Measurements from ENCODE around the gene MOB2.
"Not testable (repeated sequence)": the region's sequence is repeated elsewhere in the genome, so short reads cannot be mapped to it uniquely, and the experiment has no call there.

The MOB2 gene

DNA sequence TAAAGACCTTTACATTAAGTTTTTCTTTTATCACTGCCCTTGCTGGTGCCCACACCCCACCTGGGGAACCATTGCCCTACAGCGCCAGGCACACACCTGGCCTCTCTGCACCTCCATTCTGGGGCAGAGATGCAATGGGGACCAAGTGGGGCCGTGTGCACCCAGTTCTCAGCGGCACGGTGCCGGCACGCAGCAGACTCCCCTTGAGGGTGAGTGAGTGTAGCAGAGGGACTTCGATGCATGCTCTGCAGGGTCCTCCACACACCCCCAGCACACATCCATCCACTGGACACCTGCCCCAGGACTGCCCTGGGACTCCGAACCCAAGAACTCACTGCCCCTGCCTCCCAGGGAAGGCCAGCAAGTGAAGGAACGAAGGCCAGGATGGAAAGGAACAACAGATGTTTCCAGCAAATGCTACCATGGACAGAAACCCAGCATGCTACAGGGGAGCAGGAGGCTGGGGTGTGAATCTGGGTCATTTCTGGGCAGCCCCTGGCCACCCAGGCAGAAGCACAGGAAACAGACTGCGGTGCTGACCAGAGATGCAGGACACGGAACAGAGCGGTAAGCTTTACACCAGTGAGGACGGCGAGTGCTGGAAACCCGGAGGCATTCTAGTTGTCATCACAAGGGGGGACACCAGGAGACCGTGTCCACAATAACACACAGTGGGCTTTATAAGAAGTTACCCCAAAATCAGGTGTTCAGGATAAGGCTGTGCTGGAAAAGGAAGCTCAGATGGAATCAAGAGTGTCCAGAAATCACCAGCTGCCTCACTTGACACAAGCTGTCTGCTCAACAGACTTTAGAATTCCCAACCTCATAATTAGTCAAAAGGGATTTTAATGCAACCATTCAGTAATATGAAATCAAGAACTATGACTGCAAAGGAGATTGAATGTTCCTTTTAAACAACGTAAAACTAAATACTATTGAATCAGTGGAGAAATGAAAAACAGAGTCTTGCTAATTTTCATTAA is 32.7 kb upstream of the MOB2 start:
- FAIRE-seq: no peak

DNA sequence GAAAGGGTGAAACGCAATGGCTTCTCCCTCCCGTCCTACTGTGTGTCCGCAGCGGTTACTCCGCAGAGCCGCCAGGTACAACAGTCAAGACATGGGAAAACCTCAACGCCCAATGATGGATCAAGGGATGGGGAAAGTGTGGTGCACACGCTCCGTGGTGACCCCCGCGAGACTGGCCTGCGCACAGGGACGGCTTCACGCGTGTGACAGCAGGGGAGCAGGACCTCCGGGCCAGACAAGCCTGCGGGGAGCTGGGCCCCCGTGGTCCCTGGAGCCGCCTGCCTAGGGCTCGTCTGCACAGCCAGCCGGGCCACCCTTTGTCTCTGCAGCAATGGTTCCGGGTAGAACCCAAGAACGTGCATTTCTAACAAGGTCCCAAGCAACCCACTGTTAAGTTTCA is 31.7 kb upstream of the MOB2 start:
- DNase-seq (ENCODE audit: insufficient read length, low spot score) (no peak), FAIRE-seq (no peak)

More for the DNA sequence above, 32.7 kb upstream of the MOB2 start:
- DNase-seq (ENCODE audit: insufficient read length, low spot score): no peak

GRCh38 chr11:1517117-1518005 is 30.8 kb upstream of the MOB2 start:
- FAIRE-seq (no peak), DNase-seq (ENCODE audit: insufficient read length, low spot score) (no peak)

DNA sequence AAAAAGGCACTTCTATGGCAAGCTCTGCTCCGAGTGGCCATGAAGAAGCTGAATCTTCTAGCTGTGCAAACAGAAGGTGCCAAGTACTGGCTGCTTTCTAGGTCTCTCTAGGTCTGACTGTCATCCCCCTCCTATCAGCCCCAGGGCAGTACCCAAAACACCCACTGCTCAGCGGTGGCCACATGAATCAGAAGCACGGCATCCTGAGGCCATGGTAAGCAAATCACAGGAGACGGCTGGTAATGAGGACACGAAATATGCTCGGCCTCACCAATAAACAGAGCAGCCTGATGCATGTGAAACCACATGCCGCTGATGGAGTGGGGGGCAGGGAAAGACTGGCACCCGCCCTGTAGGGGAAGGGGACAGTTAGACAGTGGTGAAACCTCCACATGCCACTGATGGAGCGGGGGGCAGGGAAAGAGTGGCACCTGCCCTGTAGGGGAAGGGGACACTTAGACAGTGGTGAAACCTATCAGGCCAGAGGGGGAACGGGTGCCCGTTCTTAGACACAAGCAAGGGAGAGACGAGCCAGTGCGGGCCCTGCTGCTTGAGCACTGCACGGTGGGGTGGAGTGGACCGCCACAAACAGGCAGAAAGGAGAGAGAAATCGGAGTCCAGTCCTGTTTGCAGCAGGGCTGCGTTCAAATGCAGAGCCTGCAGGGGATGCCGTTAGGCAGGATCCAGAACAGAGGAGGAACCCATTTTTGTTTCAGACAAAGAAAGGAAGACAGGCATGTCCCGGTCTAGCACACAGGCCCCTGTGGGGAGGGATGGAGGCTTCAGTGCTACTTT is 29.9 kb upstream of the MOB2 start:
- peak; percentile 84 for FAIRE-seq
- DNase-seq (ENCODE audit: insufficient read length, low spot score): peak; percentile 53

GRCh38 chr11:1515082-1516060 is 28.8 kb upstream of the MOB2 start:
- peak; percentile 88 for DNase-seq (ENCODE audit: insufficient read length, low spot score)
- peak; percentile 77 for FAIRE-seq

- FAIRE-seq (no peak), DNase-seq (ENCODE audit: insufficient read length, low spot score) (no peak)
Measured at GRCh38 chr11:1514336-1515061, 27.9 kb upstream of the MOB2 start.

GRCh38 chr11:1513326-1514296 is 27.0 kb upstream of the MOB2 start:
- FAIRE-seq (no peak), DNase-seq (ENCODE audit: insufficient read length, low spot score) (no peak)

DNA sequence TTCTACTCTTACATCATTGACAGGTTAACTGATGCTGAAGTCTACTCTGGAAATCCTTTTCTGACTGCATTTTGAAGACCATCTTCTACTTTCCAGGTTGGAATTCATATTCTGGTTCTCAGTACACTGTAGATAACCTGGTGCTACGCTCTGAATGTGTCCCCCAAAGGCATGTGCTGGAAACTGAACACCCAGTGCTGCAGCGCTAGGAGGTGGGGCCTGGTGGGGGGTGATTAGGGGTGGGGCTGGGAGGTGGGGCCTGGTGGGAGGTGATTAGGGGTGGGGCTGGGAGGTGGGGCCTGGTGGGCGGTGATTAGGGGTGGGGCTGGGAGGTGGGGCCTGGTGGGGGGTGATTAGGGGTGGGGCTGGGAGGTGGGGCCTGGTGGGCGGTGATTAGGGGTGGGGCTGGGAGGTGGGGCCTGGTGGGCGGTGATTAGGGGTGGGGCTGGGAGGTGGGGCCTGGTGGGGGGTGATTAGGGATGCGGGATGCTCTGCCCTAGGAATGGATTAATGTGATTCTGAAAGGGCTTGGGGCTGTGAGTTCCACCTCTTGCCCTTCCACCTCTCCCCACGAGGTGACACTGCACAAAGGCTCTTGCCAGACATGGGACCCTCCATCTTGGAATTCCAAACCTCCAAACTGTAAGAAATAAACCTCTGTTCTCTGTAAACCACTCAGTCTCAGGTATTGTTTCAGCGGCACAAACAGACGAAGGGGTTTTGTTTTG is 26.1 kb upstream of the MOB2 start:
- FAIRE-seq: not testable (repeated sequence)
- peak; percentile 45 for DNase-seq (ENCODE audit: insufficient read length, low spot score)

- no peak for DNase-seq (ENCODE audit: insufficient read length, low spot score)
- FAIRE-seq: no peak
Measured at GRCh38 chr11:1511937-1512496, 25.4 kb upstream of the MOB2 start.

- FAIRE-seq (no peak), DNase-seq (ENCODE audit: insufficient read length, low spot score) (no peak)
Measured at GRCh38 chr11:1510928-1511327, 24.3 kb upstream of the MOB2 start.

DNA sequence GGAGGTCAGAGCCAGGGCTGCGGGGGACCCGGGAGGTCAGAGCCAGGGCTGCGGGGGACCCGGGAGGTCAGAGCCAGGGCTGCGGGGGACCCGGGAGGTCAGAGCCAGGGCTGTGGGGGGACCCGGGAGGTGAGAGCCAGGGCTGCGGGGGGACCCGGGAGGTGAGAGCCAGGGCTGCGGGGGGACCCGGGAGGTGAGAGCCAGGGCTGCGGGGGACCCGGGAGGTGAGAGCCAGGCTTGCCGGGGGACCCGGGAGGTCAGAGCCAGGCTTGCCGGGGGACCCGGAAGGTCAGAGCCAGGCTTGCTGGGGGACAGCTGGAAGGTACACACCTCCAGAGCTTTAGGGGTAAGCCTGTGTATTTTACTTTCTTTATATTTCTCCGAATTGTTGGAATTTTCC is 23.8 kb upstream of the MOB2 start:
- DNase-seq (ENCODE audit: insufficient read length, low spot score); FAIRE-seq: not testable (repeated sequence)

- DNase-seq (ENCODE audit: insufficient read length, low spot score) (no peak), FAIRE-seq (no peak)
Measured at GRCh38 chr11:1509626-1510255, 23.2 kb upstream of the MOB2 start.

DNA sequence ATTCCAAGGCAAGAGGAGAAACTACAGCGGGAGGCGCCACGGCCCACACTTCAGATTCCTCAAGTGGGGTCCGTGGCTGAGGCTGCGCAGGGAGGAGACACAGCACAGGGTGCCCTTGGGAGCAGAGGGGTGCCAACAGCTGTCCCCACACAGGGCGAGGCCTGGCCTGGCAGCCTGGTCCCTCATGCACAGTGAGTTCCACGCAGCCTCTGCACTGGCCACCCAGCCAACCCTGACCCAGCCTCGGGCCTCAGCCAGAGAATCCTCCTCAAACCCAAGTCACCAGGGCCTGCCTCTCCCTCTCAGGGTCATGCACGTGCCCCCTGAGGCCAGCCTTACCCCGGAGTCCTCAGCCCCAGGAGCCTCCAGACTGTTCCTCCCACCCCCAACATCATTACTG is 22.4 kb upstream of the MOB2 start:
- FAIRE-seq: no peak
- DNase-seq (ENCODE audit: insufficient read length, low spot score): no peak

DNA sequence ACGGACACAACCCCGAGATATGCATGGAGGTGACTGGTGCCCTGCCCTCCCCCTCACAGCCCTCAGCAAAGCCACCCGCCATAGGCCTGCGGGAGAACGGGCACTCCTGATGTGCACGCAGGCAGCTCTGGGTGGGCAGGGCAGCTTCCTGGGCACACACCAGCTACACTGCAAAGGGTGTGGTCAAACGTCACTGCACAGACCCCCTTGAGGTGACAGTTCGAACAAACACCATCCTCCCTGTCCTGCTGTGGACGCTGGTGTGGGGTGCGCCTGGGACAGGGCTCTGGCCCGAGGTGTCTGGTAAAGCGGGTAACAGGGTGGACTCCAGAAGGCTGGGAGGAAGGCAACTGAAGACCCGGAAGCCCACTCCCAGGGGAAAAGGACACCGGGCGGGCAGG is 21.9 kb upstream of the MOB2 start:
- no peak for FAIRE-seq
- no peak for DNase-seq (ENCODE audit: insufficient read length, low spot score)

GRCh38 chr11:1507381-1508140 is 21.0 kb upstream of the MOB2 start:
- FAIRE-seq (no peak), DNase-seq (ENCODE audit: insufficient read length, low spot score) (no peak)

Data from HTR-8/SVneo (cell line).